Measurements from ENCODE around the gene EFNA4. TPM values are rescaled to one million over a fixed set of nuclear protein-coding genes. Genes with fewer than 3 reads are reported as not detected.

The EFNA4 gene
- polyA plus RNA-seq, 3 donors, result 2.3 to 8.0 (median 4.1) TPM

- Histone ChIP-seq H2AFZ (ENCODE audit: insufficient read depth, low read depth, low read length, poor library complexity, severe bottlenecking) (no peak overlapping the region), H3K27ac (ENCODE audit: low read depth in 1 of 2, low read length in 2 of 2) (no peak overlapping the region), H3K9me3 (replicated peaks in 1 of 2; ENCODE audit: control insufficient read depth in 1 of 2, insufficient read depth in 1 of 2, low read length in 2 of 2) (no peaks in the 10 kb centered on the region), H3K4me3 (replicated peaks in 1 of 3; ENCODE audit: low read depth in 2 of 3, low read length in 3 of 3) (no peak overlapping the region), H3K79me2 (ENCODE audit: insufficient read depth, low read length) (no peaks in the 10 kb centered on the region), H3K9ac (ENCODE audit: insufficient read depth, low read length, poor library complexity, severe bottlenecking) (no peak overlapping the region), H3K4me2 (replicated peaks; ENCODE audit: extremely low read depth, low read length, poor library complexity, severe bottlenecking) (no peak overlapping the region), H3K4me1 (ENCODE audit: control insufficient read depth in 1 of 2, insufficient read depth in 2 of 2, low read length in 2 of 2) (peaks cover 26 to 28% of the 10 kb centered on the region in 2 donors), H3K36me3 (replicated peaks in 1 of 2; ENCODE audit: control insufficient read depth in 1 of 2, insufficient read depth in 2 of 2, low read length in 2 of 2) (no peaks in the 10 kb centered on the region), H4K20me1 (ENCODE audit: insufficient read depth, low read length) (no peaks in the 10 kb centered on the region), H3K27me3 (ENCODE audit: control insufficient read depth in 2 of 2, insufficient read depth in 2 of 2, low read length in 2 of 2) (no peaks in the 10 kb centered on the region)
- H3K4me3 Mint-ChIP-seq, result no peak overlapping the region
- WGBS (ENCODE audit: insufficient coverage), result no CpG with 5 or more reads among the region's 4 CpGs
- H3K27ac Mint-ChIP-seq, result no peak overlapping the region
- DNase-seq, result no peak
- H3K27me3 Mint-ChIP-seq (ENCODE audit: low read depth in 3 of 3), result peaks cover 10 to 18% (median 11%) of the 10 kb centered on the region in 3 donors
- no peaks in the 10 kb centered on the region for H3K36me3 Mint-ChIP-seq
- intact Hi-C loops (cut with micrococcal nuclease), result no loop called here
- H3K4me1 Mint-ChIP-seq, result peaks cover 31% of the 10 kb centered on the region
- H3K9me3 Mint-ChIP-seq, result peaks cover 0 to 3% (median 0%) of the 10 kb centered on the region in 7 donors
- TF ChIP-seq CTCF (IDR thresholded peaks at IDR 0.05), result no peak
Measured at GRCh38 chr1:155039308-155039669, 24.3 kb upstream of the EFNA4 start.

- no peaks in the 10 kb centered on the region for H3K27me3 ChIP-seq (ENCODE audit: control insufficient read depth in 2 of 2, insufficient read depth in 2 of 2, low read length in 2 of 2)
- no peak overlapping the region for H3K27ac ChIP-seq (ENCODE audit: low read depth in 1 of 2, low read length in 2 of 2)
- 97% methylated on average over 12 of the region's 14 CpGs for WGBS (ENCODE audit: insufficient coverage)
- no peak overlapping the region for H3K9ac ChIP-seq (ENCODE audit: insufficient read depth, low read length, poor library complexity, severe bottlenecking)
- Mint-ChIP-seq H3K27me3 (ENCODE audit: low read depth in 3 of 3) (peaks cover 6 to 17% (median 12%) of the 10 kb centered on the region in 3 donors), H3K9me3 (peaks cover 0 to 3% (median 0%) of the 10 kb centered on the region in 7 donors), H3K4me1 (peaks cover 39% of the 10 kb centered on the region), H3K36me3 (no peaks in the 10 kb centered on the region), H3K4me3 (no peak overlapping the region), H3K27ac (peak overlapping the region in 2 of 7 donors; percentile 1 to 32)
- peaks cover 29 to 37% of the 10 kb centered on the region in 2 donors for H3K4me1 ChIP-seq (ENCODE audit: control insufficient read depth in 1 of 2, insufficient read depth in 2 of 2, low read length in 2 of 2)
- H2AFZ ChIP-seq (ENCODE audit: insufficient read depth, low read depth, low read length, poor library complexity, severe bottlenecking), result no peak overlapping the region
- no peaks in the 10 kb centered on the region for H3K79me2 ChIP-seq (ENCODE audit: insufficient read depth, low read length)
- no peak overlapping the region for H3K4me2 ChIP-seq (replicated peaks; ENCODE audit: extremely low read depth, low read length, poor library complexity, severe bottlenecking)
- H3K4me3 ChIP-seq (replicated peaks in 1 of 3; ENCODE audit: low read depth in 2 of 3, low read length in 3 of 3), result no peak overlapping the region
- H3K36me3 ChIP-seq (replicated peaks in 1 of 2; ENCODE audit: control insufficient read depth in 1 of 2, insufficient read depth in 2 of 2, low read length in 2 of 2), result no peaks in the 10 kb centered on the region
- TF ChIP-seq CTCF (IDR thresholded peaks at IDR 0.05), result no peak
- no peak for DNase-seq
- H4K20me1 ChIP-seq (ENCODE audit: insufficient read depth, low read length), result no peaks in the 10 kb centered on the region
- H3K9me3 ChIP-seq (replicated peaks in 1 of 2; ENCODE audit: control insufficient read depth in 1 of 2, insufficient read depth in 1 of 2, low read length in 2 of 2), result no peaks in the 10 kb centered on the region
- intact Hi-C loops (cut with micrococcal nuclease), result no loop called here
Measured at GRCh38 chr1:155040358-155041093, 23.0 kb upstream of the EFNA4 start.

Data from CD14-positive monocyte (primary cell).